Measurements from ENCODE around the gene ANAPC15.

ANAPC15 gene

GRCh38 chr11:72123117-72123653 is 10.7 kb upstream of the ANAPC15 start:
- no peak for DNase-seq

- no peak for DNase-seq
These were observed 10.1 kb upstream of the ANAPC15 start for GRCh38 chr11:72122607-72123006.

DNA sequence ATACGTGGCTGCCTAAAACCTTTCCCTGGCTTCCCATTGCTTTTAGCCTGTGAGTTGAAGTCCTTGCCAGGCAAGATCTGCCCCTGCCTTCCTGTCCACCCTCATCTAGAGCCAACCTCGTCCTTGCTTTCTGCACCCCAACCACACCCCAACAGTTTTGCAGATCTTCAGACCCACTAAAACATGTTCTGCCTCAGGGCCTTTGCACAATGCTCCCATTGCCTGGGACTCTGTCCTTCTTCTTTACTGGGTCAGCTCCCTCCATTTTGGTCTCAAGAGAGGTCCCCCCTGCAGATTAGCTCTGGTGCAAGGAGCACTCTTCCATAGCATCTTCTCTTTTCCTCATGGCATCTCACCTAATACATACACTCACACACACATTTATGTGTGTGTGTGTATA is 8.4 kb upstream of the ANAPC15 start:
- DNase-seq: no peak

GRCh38 chr11:72119198-72119597 is 6.7 kb upstream of the ANAPC15 start:
- DNase-seq: no peak

GRCh38 chr11:72116019-72116755 is 3.7 kb upstream of the ANAPC15 start:
- DNase-seq: no peak

GRCh38 chr11:72114570-72114969 is 2.1 kb upstream of the ANAPC15 start:
- DNase-seq: no peak

- no peak for DNase-seq
These were observed 698 bp upstream of the ANAPC15 start for GRCh38 chr11:72112978-72113808.

GRCh38 chr11:72111300-72112142 is 974 bp downstream of the ANAPC15 start:
- DNase-seq: no peak

DNA sequence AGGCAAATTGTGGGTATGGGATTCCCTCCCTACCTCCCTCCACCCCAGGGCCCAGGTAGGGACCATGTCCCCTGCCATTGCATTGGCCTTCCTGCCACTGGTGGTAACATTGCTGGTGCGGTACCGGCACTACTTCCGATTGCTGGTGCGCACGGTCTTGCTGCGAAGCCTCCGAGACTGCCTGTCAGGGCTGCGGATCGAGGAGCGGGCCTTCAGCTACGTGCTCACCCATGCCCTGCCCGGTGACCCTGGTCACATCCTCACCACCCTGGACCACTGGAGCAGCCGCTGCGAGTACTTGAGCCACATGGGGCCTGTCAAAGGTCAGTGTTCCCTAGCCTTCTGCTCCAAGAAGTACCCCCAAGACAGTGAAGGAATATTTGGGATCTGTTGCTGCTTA is 6.6 kb downstream of the ANAPC15 start, which contains the start of gene TOMT:
TSS of gene TOMT (plus strand) at position 37 of the 400 bp plus-strand sequence. CDS start at position 65, 28 bp downstream.
- DNase-seq: no peak

DNA sequence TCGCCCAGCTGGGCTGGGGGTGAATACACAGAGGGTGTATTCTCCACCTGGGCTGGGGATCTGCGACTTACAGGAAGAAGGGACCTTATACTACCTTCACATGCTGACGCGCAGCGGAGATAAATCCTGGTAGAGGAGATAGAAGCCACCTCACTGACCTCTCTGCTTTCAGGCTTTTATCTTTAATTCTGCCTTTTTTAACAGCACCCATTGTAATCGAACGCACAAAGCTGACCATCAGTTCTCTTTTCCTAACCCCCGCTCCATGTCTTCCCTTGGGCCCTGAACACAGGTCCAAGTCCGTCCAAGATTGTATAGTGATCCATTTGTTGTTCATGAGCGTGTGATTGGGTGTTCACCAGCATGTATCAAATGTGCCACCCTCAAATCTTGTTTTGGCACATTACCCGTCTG is 8.7 kb downstream of the ANAPC15 start:
- DNase-seq: peak in 1 of 6 experiments; percentile 15

DNA sequence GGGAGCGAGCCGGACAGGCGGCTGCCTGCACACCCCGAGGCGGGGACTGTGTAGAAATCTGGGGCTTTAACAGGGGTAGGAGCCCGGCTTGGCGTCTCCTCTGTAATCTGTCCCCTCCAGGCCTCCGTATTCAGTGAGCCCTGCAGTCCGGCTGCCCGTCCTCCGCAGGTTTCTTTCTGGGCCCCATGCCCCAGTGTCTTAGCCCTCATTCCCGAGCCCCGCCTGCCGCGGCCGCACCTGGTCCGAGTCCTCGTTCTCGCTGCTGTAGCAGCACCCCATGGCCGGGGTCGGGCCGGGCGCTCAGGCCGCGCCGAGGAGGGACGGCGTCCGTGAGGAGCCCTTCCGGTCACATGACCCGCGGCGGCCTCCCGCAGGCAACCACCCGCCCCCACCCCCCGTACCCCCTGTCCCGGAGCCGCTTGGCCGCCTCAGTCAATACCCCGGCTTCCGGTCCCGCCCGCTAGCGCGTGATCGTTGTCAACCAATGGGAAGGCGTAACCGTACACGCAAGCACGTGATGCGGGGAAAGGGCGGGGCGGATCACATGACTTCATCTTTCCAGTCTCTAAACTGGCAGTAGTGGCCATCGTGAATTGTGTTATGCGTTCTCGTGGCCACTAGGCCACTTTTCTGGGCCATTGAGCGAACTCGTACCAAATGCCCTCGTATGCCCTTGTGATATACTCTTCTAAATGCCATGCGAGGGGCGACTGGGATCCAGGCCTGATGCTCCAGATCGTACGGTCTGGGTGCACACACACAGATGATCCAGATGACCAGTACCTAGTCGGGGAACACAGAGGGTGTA is 9.3 kb downstream of the ANAPC15 start, which contains the start of gene LAMTOR1:
TSS of gene LAMTOR1 (minus strand) at position 352 of the 808 bp plus-strand sequence. CDS start at position 279, 73 bp downstream.
- DNase-seq: peak; percentile 93 to 97 (median 94)

- no peak for DNase-seq
These were observed 9.9 kb downstream of the ANAPC15 start for GRCh38 chr11:72102631-72102945.

- peak in 1 of 6 experiments; percentile 11 for DNase-seq
These were observed 10.3 kb downstream of the ANAPC15 start for GRCh38 chr11:72102162-72102561.

DNA sequence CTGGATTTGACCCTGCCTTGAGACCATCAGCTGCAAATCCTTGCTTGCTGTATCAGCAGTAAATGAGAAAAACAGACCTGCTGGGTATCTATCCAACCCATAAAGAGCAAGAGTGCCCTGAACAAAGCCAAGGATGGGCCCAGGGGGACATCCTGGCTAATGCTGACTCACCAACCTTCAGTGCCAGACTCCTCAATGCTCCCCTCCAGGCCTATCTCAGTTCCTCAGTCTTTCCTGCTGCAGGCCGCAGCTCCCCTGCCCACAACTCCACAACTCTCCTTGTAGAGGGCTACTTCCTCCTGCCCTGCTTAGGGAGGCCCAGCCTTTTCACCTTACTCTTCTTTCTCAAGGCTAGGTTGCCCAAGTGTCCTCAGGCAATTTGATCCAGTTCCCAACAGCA is 12.0 kb downstream of the ANAPC15 start:
- DNase-seq: no peak

GRCh38 chr11:72100009-72100408 is 12.5 kb downstream of the ANAPC15 start:
- DNase-seq: no peak

GRCh38 chr11:72098741-72099140 is 13.8 kb downstream of the ANAPC15 start:
- no peak for DNase-seq

DNA sequence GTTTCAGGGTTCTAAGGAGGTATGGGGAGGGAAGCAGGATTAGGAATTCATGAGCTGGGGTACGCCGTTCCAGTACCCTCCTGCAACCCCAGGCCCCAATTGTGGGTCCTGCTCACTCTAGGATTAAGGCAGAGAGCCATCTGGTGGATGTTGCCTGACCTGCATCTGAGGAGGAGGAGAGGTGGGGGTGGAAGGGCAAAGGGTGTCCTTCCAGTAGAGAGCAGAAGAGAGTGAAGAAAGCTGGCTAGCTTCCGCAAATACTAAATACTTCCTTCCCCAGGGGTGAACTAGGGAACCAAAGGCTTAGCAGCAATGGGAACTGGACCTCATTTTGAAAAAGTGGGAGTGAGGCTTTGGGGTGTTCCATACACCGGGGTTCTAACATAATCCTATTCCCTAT is 21.2 kb downstream of the ANAPC15 start:
- peak; percentile 51 to 73 (median 68) for DNase-seq

DNA sequence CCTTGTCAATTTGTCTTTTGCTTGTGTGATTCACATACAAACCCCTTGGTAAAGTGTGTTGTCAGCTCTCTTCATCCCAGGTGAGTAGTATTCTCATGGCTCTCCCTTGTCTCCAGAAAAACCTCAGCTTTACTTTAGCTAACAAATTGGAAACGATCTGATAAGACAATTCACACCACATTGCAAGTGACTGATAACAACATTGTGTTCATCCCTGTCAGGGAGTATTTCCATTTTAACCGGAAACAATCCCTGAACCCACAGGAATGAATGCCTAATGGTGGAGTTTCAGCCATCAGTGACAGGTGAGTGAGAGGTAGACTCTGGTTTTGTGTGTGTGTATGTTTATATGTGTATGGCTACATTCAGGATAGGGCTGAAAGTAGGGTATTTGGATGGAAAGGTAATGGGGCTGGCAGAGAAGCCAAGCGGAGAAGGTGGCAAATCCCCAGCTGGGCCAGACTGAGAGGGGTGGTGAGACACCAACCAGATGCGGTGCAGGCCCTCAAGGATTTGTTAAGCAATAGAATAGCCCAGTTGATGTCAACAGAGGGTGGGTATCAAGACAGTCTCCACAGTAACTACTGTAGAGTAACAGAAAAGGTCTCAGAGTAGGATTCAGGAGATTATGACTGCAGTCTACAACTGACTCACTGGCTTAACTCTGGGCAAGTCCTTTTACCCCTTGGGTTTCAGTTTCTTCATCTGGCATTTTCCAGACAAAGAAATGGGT is 24.3 kb downstream of the ANAPC15 start:
- no peak for DNase-seq

GRCh38 chr11:72085621-72086351 is 26.7 kb downstream of the ANAPC15 start:
- DNase-seq: no peak

DNA sequence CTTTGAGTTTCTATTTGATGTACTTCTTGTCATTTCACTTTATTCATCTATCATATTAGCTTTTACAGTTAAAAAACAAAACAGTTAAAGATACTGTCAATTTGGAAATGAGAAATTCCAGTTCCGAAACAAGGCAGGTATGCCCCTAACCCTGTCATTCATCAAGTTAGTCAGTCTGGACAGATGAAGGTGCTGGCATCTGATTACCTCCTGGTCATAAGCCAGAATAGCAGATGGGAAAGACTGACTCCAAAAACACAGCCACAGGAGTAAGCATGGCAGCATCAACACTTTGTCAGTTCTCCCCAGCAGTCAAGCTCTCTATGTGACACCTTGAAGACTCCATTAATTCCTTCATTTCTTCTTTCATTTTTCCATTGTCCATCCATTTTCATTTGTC is 27.5 kb downstream of the ANAPC15 start:
- no peak for DNase-seq
